Measurements from ENCODE around the gene PCSK9. TPM values are rescaled to one million over a fixed set of nuclear protein-coding genes. Genes with fewer than 3 reads are reported as not detected.

PCSK9 gene
- total RNA-seq, 1 donor from 2014 or later, result 18.3 TPM

- ATAC-seq, result no peak
Measured at GRCh38 chr1:55060133-55060999, 21.0 kb downstream of the PCSK9 start.

GRCh38 chr1:55061000-55061705 lies 21.8 kb downstream of the PCSK9 start:
- ATAC-seq, result no peak

- no peak for ATAC-seq
Measured at GRCh38 chr1:55061706-55062321, 22.5 kb downstream of the PCSK9 start.

GRCh38 chr1:55062801-55063576 lies 23.6 kb downstream of the PCSK9 start:
- no peak for ATAC-seq

- ATAC-seq, result no peak
Measured at GRCh38 chr1:55063577-55063942, 24.2 kb downstream of the PCSK9 start.

- peak; percentile 30 for ATAC-seq
Measured at GRCh38 chr1:55064071-55064581, 24.8 kb downstream of the PCSK9 start.

- ATAC-seq, result no peak
Measured at GRCh38 chr1:55064861-55065263, 25.5 kb downstream of the PCSK9 start.

GRCh38 chr1:55065648-55066047 lies 26.3 kb downstream of the PCSK9 start:
- no peak for ATAC-seq

GRCh38 chr1:55067022-55067778 lies 27.9 kb downstream of the PCSK9 start:
- ATAC-seq, result no peak

GRCh38 chr1:55067914-55068313 lies 28.6 kb downstream of the PCSK9 start:
- no peak for ATAC-seq

- ATAC-seq, result no peak
Measured at GRCh38 chr1:55068638-55069037, 29.3 kb downstream of the PCSK9 start.

- ATAC-seq, result no peak
Measured at GRCh38 chr1:55069280-55069679, 29.9 kb downstream of the PCSK9 start.

- ATAC-seq, result no peak
Measured at GRCh38 chr1:55070293-55071164, 31.2 kb downstream of the PCSK9 start.

- ATAC-seq, result peak; percentile 69
Measured at GRCh38 chr1:55071477-55071876, 32.1 kb downstream of the PCSK9 start.

GRCh38 chr1:55073187-55073916 lies 34.0 kb downstream of the PCSK9 start:
- no peak for ATAC-seq

- ATAC-seq, result no peak
Measured at GRCh38 chr1:55074455-55074854, 35.1 kb downstream of the PCSK9 start.

GRCh38 chr1:55076356-55076755 lies 37.0 kb downstream of the PCSK9 start:
- no peak for ATAC-seq

- no peak for ATAC-seq
Measured at GRCh38 chr1:55078470-55078869, 39.1 kb downstream of the PCSK9 start.

GRCh38 chr1:55079651-55080050 lies 40.3 kb downstream of the PCSK9 start:
- ATAC-seq, result no peak

Measured in esophagus mucosa (tissue), 1 donor.